GM23248 (cell line): Measurements from ENCODE around the gene ARRB1. TPM values are rescaled to one million over a fixed set of nuclear protein-coding genes. Genes with fewer than 3 reads are reported as not detected.

Experiments
- DNase-seq: peaks from one replicate; pipeline ENCODE4 v3.0.0-alpha.2; 2015
- H2AFZ ChIP-seq: fragments of 200-600 bp; sonication (generic); 2 replicates; pipeline ENCODE4 v1.6.1; 2016; ENCODE audit warnings: antibody characterized with exemption
- H3F3A ChIP-seq: fragments of 200-600 bp; sonication (generic); 2 replicates; pipeline ENCODE4 v1.6.1; 2016; ENCODE audit warnings: mild to moderate bottlenecking, antibody characterized with exemption, mixed run types; ENCODE audit not compliant: insufficient read depth
- H3K27ac ChIP-seq: fragments of 200-600 bp; sonication (generic); 2 replicates; pipeline ENCODE4 v1.5.1; 2016; ENCODE audit warnings: mild to moderate bottlenecking
- H3K27me3 ChIP-seq: fragments of 200-600 bp; sonication (generic); replicated peaks from 2 replicates; pipeline ENCODE4 v1.6.1; 2016; ENCODE audit warnings: mild to moderate bottlenecking; ENCODE audit not compliant: insufficient read depth
- H3K36me3 ChIP-seq: fragments of 200-600 bp; sonication (generic); 2 replicates; pipeline ENCODE4 v1.6.1; 2016; ENCODE audit warnings: low read depth, mild to moderate bottlenecking
- H3K4me1 ChIP-seq: fragments of 200-600 bp; sonication (generic); 2 replicates; pipeline ENCODE4 v1.6.1; 2016; ENCODE audit warnings: mild to moderate bottlenecking; ENCODE audit not compliant: insufficient read depth
- H3K4me2 ChIP-seq: fragments of 200-600 bp; sonication (generic); one replicate; pipeline ENCODE4 v1.6.1; 2016; ENCODE audit warnings: mild to moderate bottlenecking; ENCODE audit not compliant: unreplicated experiment
- H3K4me3 ChIP-seq: fragments of 200-600 bp; sonication (generic); 2 replicates; pipeline ENCODE4 v1.5.1; 2016; ENCODE audit warnings: mild to moderate bottlenecking
- H3K79me2 ChIP-seq: fragments of 200-600 bp; sonication (generic); 2 replicates; pipeline ENCODE4 v1.6.1; 2016; ENCODE audit warnings: mild to moderate bottlenecking; ENCODE audit not compliant: insufficient read depth
- H3K9ac ChIP-seq: fragments of 200-600 bp; sonication (generic); 2 replicates; pipeline ENCODE4 v1.6.1; 2016; ENCODE audit warnings: mild to moderate bottlenecking
- H3K9me2 ChIP-seq: fragments of 200-600 bp; sonication (generic); 2 replicates; pipeline ENCODE4 v1.6.1; 2016; ENCODE audit warnings: mixed run types, mild to moderate bottlenecking, moderate library complexity; ENCODE audit not compliant: insufficient read depth
- H3K9me3 ChIP-seq: fragments of 200-600 bp; sonication (generic); one replicate; pipeline ENCODE4 v1.6.1; 2017; ENCODE audit warnings: low read depth
- H4K20me1 ChIP-seq: fragments of 200-600 bp; sonication (generic); 2 replicates; pipeline ENCODE4 v1.6.0; 2016; ENCODE audit not compliant: insufficient read depth
- EZH2 ChIP-seq: fragments of 200-600 bp; sonication (generic); IDR thresholded peaks from 2 replicates; pipeline ENCODE4 v1.6.1; 2018; ENCODE audit warnings: antibody characterized with exemption, mild to moderate bottlenecking; ENCODE audit not compliant: insufficient read depth, poor library complexity, severe bottlenecking
- EZH2phosphoT487 ChIP-seq: fragments of 200-600 bp; sonication (generic); IDR thresholded peaks from 2 replicates; pipeline ENCODE4 v1.6.1; 2018; ENCODE audit warnings: antibody characterized with exemption, moderate library complexity, mild to moderate bottlenecking, low read depth; ENCODE audit not compliant: insufficient read depth
- WGBS, 2 experiments: methylation state at CpG; one replicate each; pipeline ENCODE4 v1.1.6; 2015 to 2017; ENCODE audit warnings: low lambda C conversion rate in 2 of 2, low coverage in 1 of 2; ENCODE audit errors: missing lambda C conversion rate in 2 of 2; 5-methylcytosine and 5-hydroxymethylcytosine counted together
- in situ Hi-C: fragments of 300-500 bp; cut with MboI; formaldehyde crosslinking; loops from 2 replicates; pipeline ENCODE4 v1.15.0; 2020
- polyA plus RNA-seq: library from polyadenylated mRNA; unstranded; fragments of >200 nt; fragmentation: Nextera tagmentation; extraction: Ambion mirVana; gene quantifications from 2 replicates; pipeline ENCODE4 v1.2.1, GENCODE V29; 2016
- total RNA-seq: library from RNA; depleted of rRNA; stranded (reverse); fragments of >200 nt; shearing (Covaris generic); gene quantifications from 2 replicates; pipeline ENCODE4 v1.2.3, GENCODE V29; 2014

The ARRB1 gene
- total and polyA plus RNA-seq, 2 experiments from 2014 or later: 2.0 to 3.1 TPM

- Histone ChIP-seq H3K9ac (no peak overlapping the region), H3K4me3 (no peak overlapping the region), H3K27ac (no peak overlapping the region), H2AFZ (no peak overlapping the region), H3K36me3 (no peaks in the 10 kb centered on the region), H3F3A (no peaks in the 10 kb centered on the region), H3K4me1 (no peaks in the 10 kb centered on the region), H3K9me3 (no peaks in the 10 kb centered on the region), H3K79me2 (no peaks in the 10 kb centered on the region), H3K4me2 (no peak overlapping the region), H4K20me1 (no peaks in the 10 kb centered on the region), H3K9me2 (no peaks in the 10 kb centered on the region), H3K27me3 (no peaks in the 10 kb centered on the region)
- WGBS, 2 experiments: 75 to 78% methylated on average over 10 of the region's 10 CpGs
- no peak for DNase-seq
- TF ChIP-seq EZH2phosphoT487: no peak
- no peak for TF ChIP-seq EZH2
- in situ Hi-C loops: no loop called here
These were observed 47.8 kb downstream of the ARRB1 start for GRCh38 chr11:75303544-75304224.

GRCh38 chr11:75302371-75302770 is 49.1 kb downstream of the ARRB1 start:
- DNase-seq: no peak
- Histone ChIP-seq H3K9me3 (no peaks in the 10 kb centered on the region), H3K9me2 (no peaks in the 10 kb centered on the region), H3K27me3 (no peaks in the 10 kb centered on the region), H3F3A (no peaks in the 10 kb centered on the region), H3K4me3 (no peak overlapping the region), H3K9ac (no peak overlapping the region), H3K79me2 (no peaks in the 10 kb centered on the region), H4K20me1 (no peaks in the 10 kb centered on the region), H3K27ac (no peak overlapping the region), H2AFZ (no peak overlapping the region), H3K4me1 (no peaks in the 10 kb centered on the region), H3K4me2 (no peak overlapping the region), H3K36me3 (no peaks in the 10 kb centered on the region)
- in situ Hi-C loops: no loop called here
- 95% methylated on average over 4 of the region's 4 CpGs for WGBS, 2 experiments
- no peak for TF ChIP-seq EZH2phosphoT487
- no peak for TF ChIP-seq EZH2

- in situ Hi-C loops: no loop called here
- Histone ChIP-seq H4K20me1 (no peaks in the 10 kb centered on the region), H3K27ac (no peak overlapping the region), H3K9ac (no peak overlapping the region), H2AFZ (no peak overlapping the region), H3K4me3 (no peak overlapping the region), H3K27me3 (no peaks in the 10 kb centered on the region), H3K79me2 (no peaks in the 10 kb centered on the region), H3K4me2 (no peak overlapping the region), H3K36me3 (no peaks in the 10 kb centered on the region), H3K4me1 (no peaks in the 10 kb centered on the region), H3K9me2 (no peaks in the 10 kb centered on the region), H3F3A (no peaks in the 10 kb centered on the region), H3K9me3 (no peaks in the 10 kb centered on the region)
- DNase-seq: no peak
- 91% methylated on average over 16 of the region's 16 CpGs for WGBS, 2 experiments
- TF ChIP-seq EZH2 (no peak), EZH2phosphoT487 (no peak)
These were observed 49.7 kb downstream of the ARRB1 start for GRCh38 chr11:75301601-75302345.

GRCh38 chr11:75301131-75301530 is 50.3 kb downstream of the ARRB1 start:
- WGBS, 2 experiments: 90% methylated on average over 5 of the region's 5 CpGs
- Histone ChIP-seq H4K20me1 (no peaks in the 10 kb centered on the region), H3K27me3 (no peaks in the 10 kb centered on the region), H3K4me2 (no peak overlapping the region), H3F3A (no peaks in the 10 kb centered on the region), H3K4me1 (no peaks in the 10 kb centered on the region), H3K4me3 (no peak overlapping the region), H3K79me2 (no peaks in the 10 kb centered on the region), H2AFZ (no peak overlapping the region), H3K27ac (no peak overlapping the region), H3K36me3 (no peaks in the 10 kb centered on the region), H3K9me3 (no peaks in the 10 kb centered on the region), H3K9ac (no peak overlapping the region), H3K9me2 (no peaks in the 10 kb centered on the region)
- in situ Hi-C loops: no loop called here
- DNase-seq: no peak
- no peak for TF ChIP-seq EZH2phosphoT487
- no peak for TF ChIP-seq EZH2
